Activated CD8-positive, alpha-beta memory T cell treated with anti-CD3 and anti-CD28 coated beads, Interleukin-2, amount 10 ng/mL, durations not matched to agents 7 days and 5 days (primary cell): ENCODE results near the gene GNG8. TPM values are rescaled to one million over a fixed set of nuclear protein-coding genes. Genes with fewer than 3 reads are reported as not detected.

Experiments used
- ATAC-seq: fragments of 150-1000 bp; cut with Tn5 transposase; one replicate; pipeline ENCODE4 v1.10.0; 2021; ENCODE audit warnings: moderate library complexity
- CTCF ChIA-PET: fragments of 350-600 bp; sonication (Branson Sonifier 250); formaldehyde crosslinking; loops from one replicate; lab custom pipeline; 2021; ENCODE audit warnings: antibody characterized with exemption; lab: Charles Lee
- DNase-seq: peaks from one replicate; pipeline ENCODE4 v3.0.0-alpha.2; 2020
- H3K27ac Mint-ChIP-seq: one replicate; pipeline ENCODE4 v1.8.0; 2021; ENCODE audit warnings: mild to moderate bottlenecking, mixed read lengths
- H3K27me3 Mint-ChIP-seq: one replicate; pipeline ENCODE4 v1.8.0; 2021; ENCODE audit warnings: mixed read lengths
- H3K36me3 Mint-ChIP-seq: one replicate; pipeline ENCODE4 v1.8.0; 2021; ENCODE audit warnings: mild to moderate bottlenecking, mixed read lengths
- H3K4me1 Mint-ChIP-seq: one replicate; pipeline ENCODE4 v1.8.0; 2021; ENCODE audit warnings: mixed read lengths
- H3K4me3 Mint-ChIP-seq: one replicate; pipeline ENCODE4 v1.8.0; 2021; ENCODE audit warnings: mild to moderate bottlenecking, moderate library complexity, mixed read lengths
- H3K9me3 Mint-ChIP-seq: one replicate; pipeline ENCODE4 v1.8.0; 2022; ENCODE audit warnings: low read depth, mixed read lengths
- total RNA-seq, 2 experiments: library from RNA; stranded (reverse); gene quantifications; one replicate each; pipeline ENCODE4 v1.2.3, GENCODE V29; 2021

GNG8 gene
- total RNA-seq, 2 experiments from 2014 or later = 25.9 TPM; not detected in 1

- peaks cover 30% of the 10 kb centered on the region for H3K36me3 Mint-ChIP-seq
- H3K9me3 Mint-ChIP-seq = no peaks in the 10 kb centered on the region
- H3K4me3 Mint-ChIP-seq = peak overlapping the region; percentile 98
- H3K27ac Mint-ChIP-seq = peak overlapping the region; percentile 100
- peaks cover 38% of the 10 kb centered on the region for H3K4me1 Mint-ChIP-seq
- H3K27me3 Mint-ChIP-seq = peaks cover 8% of the 10 kb centered on the region
- CTCF ChIA-PET = interaction anchor here (0.7 to 4.4 kb wide), 5 partner anchors 10 to 642 kb away, joined by 3 to 93 read pairs (median 4); partner anchors contain the start of gene DACT3
- ATAC-seq (peak; percentile 12), DNase-seq (peak; percentile 73)
Measured at GRCh38 chr19:46602392-46603194, 33.4 kb downstream of the GNG8 start.

- no peaks in the 10 kb centered on the region for H3K9me3 Mint-ChIP-seq
Measured at GRCh38 chr19:46601318-46602224, 34.4 kb downstream of the GNG8 start, which contains the start of gene CALM3. TSS of gene CALM3 (plus strand) at chr19:46601330. CDS start at chr19:46601435, 105 bp downstream.

GRCh38 chr19:46600384-46601317 lies 35.4 kb downstream of the GNG8 start:
- Mint-ChIP-seq H3K36me3 (peaks cover 20% of the 10 kb centered on the region), H3K27ac (peak overlapping the region; percentile 100), H3K9me3 (no peaks in the 10 kb centered on the region), H3K4me3 (peak overlapping the region; percentile 98), H3K4me1 (peaks cover 32% of the 10 kb centered on the region), H3K27me3 (peaks cover 8% of the 10 kb centered on the region)
- DNase-seq = peak; percentile 97
- CTCF ChIA-PET = interaction anchor here (0.6 to 4.4 kb wide), 16 partner anchors 10 to 204 kb away, joined by 3 to 93 read pairs (median 4); partner anchors contain the start of gene DACT3
- peak; percentile 88 for ATAC-seq

More at GRCh38 chr19:46601318-46602224, 34.4 kb downstream of the GNG8 start, which contains the start of gene CALM3:
- ATAC-seq (no peak), DNase-seq (no peak)
- Mint-ChIP-seq H3K4me3 (peak within 1 kb of the TSS; percentile 98), H3K4me1 (peaks cover 38% of the 10 kb centered on the region), H3K27ac (peak within 1 kb of the TSS; percentile 100), H3K36me3 (peaks cover 26% of the 10 kb centered on the region), H3K27me3 (peaks cover 8% of the 10 kb centered on the region)
- CTCF ChIA-PET = interaction anchor here (0.7 to 4.4 kb wide), 10 partner anchors 11 to 223 kb away, joined by 3 to 93 read pairs (median 4); partner anchors contain the start of gene DACT3

- CTCF ChIA-PET = interaction anchor here (0.6 to 4.4 kb wide), 12 partner anchors 9 to 196 kb away, joined by 3 to 93 read pairs (median 4); partner anchors contain the start of gene DACT3
- Mint-ChIP-seq H3K27ac (peak overlapping the region; percentile 100), H3K9me3 (no peaks in the 10 kb centered on the region), H3K36me3 (peaks cover 19% of the 10 kb centered on the region), H3K4me3 (peak overlapping the region; percentile 98), H3K27me3 (peaks cover 8% of the 10 kb centered on the region), H3K4me1 (peaks cover 31% of the 10 kb centered on the region)
- DNase-seq = no peak
- ATAC-seq = no peak
Measured at GRCh38 chr19:46599716-46600373, 36.2 kb downstream of the GNG8 start.

GRCh38 chr19:46598372-46598917 lies 37.6 kb downstream of the GNG8 start:
- H3K4me3 Mint-ChIP-seq = no peak overlapping the region
- no peak overlapping the region for H3K27ac Mint-ChIP-seq
- H3K36me3 Mint-ChIP-seq = peaks cover 17% of the 10 kb centered on the region
- DNase-seq (no peak), ATAC-seq (no peak)
- H3K9me3 Mint-ChIP-seq = no peaks in the 10 kb centered on the region
- CTCF ChIA-PET = interaction anchor here (1.4 to 1.7 kb wide), 3 partner anchors 10 to 130 kb away, joined by 3 to 6 read pairs (median 5); no protein-coding TSS in a partner anchor
- H3K4me1 Mint-ChIP-seq = peaks cover 21% of the 10 kb centered on the region
- H3K27me3 Mint-ChIP-seq = peaks cover 8% of the 10 kb centered on the region

GRCh38 chr19:46596008-46596407 lies 40.0 kb downstream of the GNG8 start:
- Mint-ChIP-seq H3K4me1 (peaks cover 9% of the 10 kb centered on the region), H3K27me3 (peaks cover 8% of the 10 kb centered on the region), H3K4me3 (no peak overlapping the region), H3K9me3 (no peaks in the 10 kb centered on the region), H3K27ac (no peak overlapping the region), H3K36me3 (peaks cover 12% of the 10 kb centered on the region)
- CTCF ChIA-PET = interaction anchor here (0.7 to 2.2 kb wide), 4 partner anchors 16 to 80 kb away, joined by 3 to 6 read pairs (median 3); partner anchors contain the start of gene PTGIR
- DNase-seq = no peak
- ATAC-seq = no peak

GRCh38 chr19:46591870-46592269 lies 44.1 kb downstream of the GNG8 start:
- CTCF ChIA-PET = no interaction called here
- DNase-seq (no peak), ATAC-seq (no peak)
- H3K36me3 Mint-ChIP-seq = peaks cover 2% of the 10 kb centered on the region
- H3K27me3 Mint-ChIP-seq = peaks cover 4% of the 10 kb centered on the region
- no peak overlapping the region for H3K4me3 Mint-ChIP-seq
- no peaks in the 10 kb centered on the region for H3K9me3 Mint-ChIP-seq
- no peaks in the 10 kb centered on the region for H3K4me1 Mint-ChIP-seq
- no peak overlapping the region for H3K27ac Mint-ChIP-seq

GRCh38 chr19:46591254-46591653 lies 44.7 kb downstream of the GNG8 start:
- ATAC-seq (no peak), DNase-seq (no peak)
- H3K4me1 Mint-ChIP-seq = no peaks in the 10 kb centered on the region
- CTCF ChIA-PET = interaction anchor here (1.3 kb wide), 1 partner anchor 9 kb away, joined by 4 read pairs; no protein-coding TSS in a partner anchor
- H3K4me3 Mint-ChIP-seq = no peak overlapping the region
- peaks cover 7% of the 10 kb centered on the region for H3K27me3 Mint-ChIP-seq
- no peak overlapping the region for H3K27ac Mint-ChIP-seq
- peaks cover 2% of the 10 kb centered on the region for H3K36me3 Mint-ChIP-seq
- no peaks in the 10 kb centered on the region for H3K9me3 Mint-ChIP-seq

- DNase-seq (no peak), ATAC-seq (no peak)
- Mint-ChIP-seq H3K27me3 (peaks cover 17% of the 10 kb centered on the region), H3K4me3 (no peak overlapping the region), H3K9me3 (no peaks in the 10 kb centered on the region), H3K36me3 (peaks cover 2% of the 10 kb centered on the region), H3K4me1 (peaks cover 2% of the 10 kb centered on the region), H3K27ac (no peak overlapping the region)
- CTCF ChIA-PET = interaction anchor here (0.5 to 1.6 kb wide), 3 partner anchors 10 to 1515 kb away, joined by 3 to 6 read pairs (median 3); no protein-coding TSS in a partner anchor
Measured at GRCh38 chr19:46587861-46588260, 48.1 kb downstream of the GNG8 start.

GRCh38 chr19:46586294-46586693 lies 49.7 kb downstream of the GNG8 start:
- ATAC-seq (no peak), DNase-seq (no peak)
- H3K4me1 Mint-ChIP-seq = peaks cover 2% of the 10 kb centered on the region
- peaks cover 2% of the 10 kb centered on the region for H3K36me3 Mint-ChIP-seq
- no peaks in the 10 kb centered on the region for H3K9me3 Mint-ChIP-seq
- H3K27ac Mint-ChIP-seq = no peak overlapping the region
- no peak overlapping the region for H3K4me3 Mint-ChIP-seq
- H3K27me3 Mint-ChIP-seq = peaks cover 17% of the 10 kb centered on the region
- CTCF ChIA-PET = no interaction called here

- Mint-ChIP-seq H3K4me3 (no peak overlapping the region), H3K9me3 (no peaks in the 10 kb centered on the region), H3K27ac (no peak overlapping the region), H3K4me1 (peaks cover 2% of the 10 kb centered on the region), H3K36me3 (peaks cover 2% of the 10 kb centered on the region), H3K27me3 (peaks cover 21% of the 10 kb centered on the region)
- CTCF ChIA-PET = no interaction called here
- DNase-seq (no peak), ATAC-seq (no peak)
Measured at GRCh38 chr19:46585539-46585938, 50.5 kb downstream of the GNG8 start.
